Uterus (tissue), 2 donors: ENCODE results near the gene OSBPL2.

Experiments
- CTCF ChIP-seq, 4 experiments: fragments of 200-600 bp in 2 of 4; fragments of 450-650 bp in 2 of 4; sonication (generic) in 2 of 4; IDR thresholded peaks; one replicate each; pipeline ENCODE4 v1.5.1; 2016 to 2019; ENCODE audit warnings: antibody characterized with exemption in 4 of 4, mild to moderate bottlenecking in 2 of 4, moderate library complexity in 1 of 4
- POLR2A ChIP-seq, 2 donors: fragments of 450-650 bp; IDR thresholded peaks; one replicate each; pipeline ENCODE4 v1.6.1; 2016; ENCODE audit warnings: antibody characterized with exemption in 2 of 2, mild to moderate bottlenecking in 1 of 2, moderate library complexity in 1 of 2

- TF ChIP-seq CTCF (IDR thresholded peaks at IDR 0.05): no peak
- TF ChIP-seq POLR2A (IDR thresholded peaks at IDR 0.05): no peak
Measured at GRCh38 chr20:62241506-62241905, 3.2 kb downstream of the OSBPL2 start.
